ENCODE measurements around the gene ERVK3-1.
A peak's percentile ranks its signal among the peaks of the same experiment; 100 is the strongest.

Gene ERVK3-1

GRCh38 chr19:58328999-58329398 lies 23.8 kb downstream of the ERVK3-1 start:
- H3K4me3 ChIP-seq, result no peak overlapping the region
- peaks cover 0 to 12% (median 8%) of the 10 kb centered on the region in 11 experiments; a peak in 8 of 22 replicates for H4K20me1 ChIP-seq
- no peak for TF ChIP-seq Cebpa-rat (IDR thresholded peaks at IDR 0.05)
- H3K27me3 ChIP-seq, result no peaks in the 10 kb centered on the region
- H3K9ac ChIP-seq, result peak overlapping the region in 10 of 11 experiments; percentile 17 to 89 (median 84); a peak in 17 of 22 replicates
- peaks cover 0 to 9% (median 0%) of the 10 kb centered on the region in 11 experiments; a peak in 4 of 22 replicates for H3K36me3 ChIP-seq
- no peaks in the 10 kb centered on the region for H3K9me3 ChIP-seq (replicated peaks in 1 of 11)
- H3K27ac ChIP-seq, result peak overlapping the region in 3 of 11 experiments; percentile 9 to 35 (median 31); a peak in 3 of 22 replicates
- H3K4me1 ChIP-seq, result peaks cover 32 to 42% (median 38%) of the 10 kb centered on the region in 10 experiments
- H3K4me2 ChIP-seq, result peak overlapping the region; percentile 80 to 96 (median 89)

GRCh38 chr19:58330458-58330857 lies 25.3 kb downstream of the ERVK3-1 start:
- Histone ChIP-seq H3K27ac (no peak overlapping the region), H3K9me3 (replicated peaks in 1 of 11) (no peaks in the 10 kb centered on the region), H3K4me3 (no peak overlapping the region), H3K4me1 (peaks cover 27 to 35% (median 31%) of the 10 kb centered on the region in 10 experiments), H3K4me2 (0 out of 22 replicates have a peak overlapping the region, but pooled peaks of 1 of the 11 experiments have one; percentile 9), H3K9ac (peak overlapping the region in 1 of 11 experiments; percentile 9; a peak in 1 of 22 replicates), H4K20me1 (peaks cover 0 to 19% (median 8%) of the 10 kb centered on the region in 11 experiments; a peak in 7 of 22 replicates), H3K27me3 (no peaks in the 10 kb centered on the region), H3K36me3 (peaks cover 6 to 15% (median 11%) of the 10 kb centered on the region in 11 experiments; a peak in 19 of 22 replicates)
- TF ChIP-seq Cebpa-rat (IDR thresholded peaks at IDR 0.05), result no peak

GRCh38 chr19:58332697-58333096 lies 27.5 kb downstream of the ERVK3-1 start:
- peaks cover 0 to 19% (median 7%) of the 10 kb centered on the region in 11 experiments; a peak in 8 of 22 replicates for H4K20me1 ChIP-seq
- H3K4me1 ChIP-seq, result peaks cover 18 to 31% (median 22%) of the 10 kb centered on the region in 10 experiments
- H3K4me3 ChIP-seq, result no peak overlapping the region
- H3K27me3 ChIP-seq, result no peaks in the 10 kb centered on the region
- H3K9ac ChIP-seq, result no peak overlapping the region
- H3K4me2 ChIP-seq, result no peak overlapping the region
- peaks cover 20 to 35% (median 29%) of the 10 kb centered on the region in 11 experiments for H3K36me3 ChIP-seq
- H3K9me3 ChIP-seq (replicated peaks in 1 of 11), result no peaks in the 10 kb centered on the region
- H3K27ac ChIP-seq, result no peak overlapping the region
- no peak for TF ChIP-seq Cebpa-rat (IDR thresholded peaks at IDR 0.05)

GRCh38 chr19:58334691-58335249 lies 29.6 kb downstream of the ERVK3-1 start:
- Histone ChIP-seq H4K20me1 (peaks cover 0 to 23% (median 9%) of the 10 kb centered on the region in 11 experiments; a peak in 4 of 22 replicates), H3K27me3 (no peaks in the 10 kb centered on the region), H3K4me3 (no peak overlapping the region), H3K9ac (peak overlapping the region in 1 of 11 experiments; percentile 6; a peak in 1 of 22 replicates), H3K4me2 (no peak overlapping the region; a peak in 1 of 22 replicates), H3K36me3 (peaks cover 41 to 55% (median 50%) of the 10 kb centered on the region in 11 experiments), H3K9me3 (replicated peaks in 1 of 11) (peaks cover 10 to 17% (median 12%) of the 10 kb centered on the region in 11 experiments; a peak in 19 of 22 replicates), H3K4me1 (peaks cover 0 to 17% (median 6%) of the 10 kb centered on the region in 10 experiments; a peak in 17 of 20 replicates), H3K27ac (no peak overlapping the region; a peak in 1 of 22 replicates)
- TF ChIP-seq Cebpa-rat (IDR thresholded peaks at IDR 0.05), result no peak

GRCh38 chr19:58335630-58336029 lies 30.5 kb downstream of the ERVK3-1 start:
- H3K4me3 ChIP-seq, result no peak overlapping the region
- no peak overlapping the region for H3K4me2 ChIP-seq
- H3K9ac ChIP-seq, result no peak overlapping the region
- no peak overlapping the region for H3K27ac ChIP-seq
- no peak for TF ChIP-seq Cebpa-rat (IDR thresholded peaks at IDR 0.05)
- H3K4me1 ChIP-seq, result peaks cover 0 to 21% (median 11%) of the 10 kb centered on the region in 10 experiments; a peak in 16 of 20 replicates
- peaks cover 0 to 25% (median 10%) of the 10 kb centered on the region in 11 experiments; a peak in 6 of 22 replicates for H4K20me1 ChIP-seq
- H3K36me3 ChIP-seq, result peaks cover 43 to 61% (median 55%) of the 10 kb centered on the region in 11 experiments
- H3K9me3 ChIP-seq (replicated peaks in 1 of 11), result peaks cover 10 to 17% (median 12%) of the 10 kb centered on the region in 11 experiments; a peak in 19 of 22 replicates
- no peaks in the 10 kb centered on the region for H3K27me3 ChIP-seq

GRCh38 chr19:58336216-58336615 lies 31.0 kb downstream of the ERVK3-1 start:
- Histone ChIP-seq H3K27ac (no peak overlapping the region), H3K36me3 (peaks cover 49 to 67% (median 61%) of the 10 kb centered on the region in 11 experiments), H3K9me3 (replicated peaks in 1 of 11) (peaks cover 10 to 17% (median 12%) of the 10 kb centered on the region in 11 experiments; a peak in 19 of 22 replicates), H3K27me3 (no peaks in the 10 kb centered on the region), H3K4me2 (no peak overlapping the region), H3K4me3 (no peak overlapping the region), H4K20me1 (peaks cover 0 to 30% (median 14%) of the 10 kb centered on the region in 11 experiments; a peak in 8 of 22 replicates), H3K4me1 (peaks cover 0 to 24% (median 11%) of the 10 kb centered on the region in 10 experiments; a peak in 16 of 20 replicates), H3K9ac (no peak overlapping the region)
- TF ChIP-seq Cebpa-rat (IDR thresholded peaks at IDR 0.05), result no peak

GRCh38 chr19:58336820-58337219 lies 31.6 kb downstream of the ERVK3-1 start:
- peaks cover 10 to 17% (median 12%) of the 10 kb centered on the region in 11 experiments; a peak in 19 of 22 replicates for H3K9me3 ChIP-seq (replicated peaks in 1 of 11)
- H3K27me3 ChIP-seq, result no peaks in the 10 kb centered on the region
- peaks cover 0 to 36% (median 14%) of the 10 kb centered on the region in 11 experiments; a peak in 11 of 22 replicates for H4K20me1 ChIP-seq
- peaks cover 4 to 26% (median 11%) of the 10 kb centered on the region in 10 experiments; a peak in 18 of 20 replicates for H3K4me1 ChIP-seq
- H3K9ac ChIP-seq, result no peak overlapping the region
- H3K27ac ChIP-seq, result no peak overlapping the region
- no peak overlapping the region for H3K4me2 ChIP-seq
- no peak for TF ChIP-seq Cebpa-rat (IDR thresholded peaks at IDR 0.05)
- H3K36me3 ChIP-seq, result peaks cover 54 to 73% (median 67%) of the 10 kb centered on the region in 11 experiments
- no peak overlapping the region for H3K4me3 ChIP-seq

GRCh38 chr19:58338336-58338735 lies 33.2 kb downstream of the ERVK3-1 start:
- TF ChIP-seq Cebpa-rat (IDR thresholded peaks at IDR 0.05), result no peak
- no peaks in the 10 kb centered on the region for H3K27me3 ChIP-seq
- peaks cover 8 to 27% (median 14%) of the 10 kb centered on the region in 10 experiments; a peak in 19 of 20 replicates for H3K4me1 ChIP-seq
- no peak overlapping the region for H3K9ac ChIP-seq
- peaks cover 54 to 88% (median 72%) of the 10 kb centered on the region in 11 experiments for H3K36me3 ChIP-seq
- peaks cover 0 to 40% (median 16%) of the 10 kb centered on the region in 11 experiments; a peak in 11 of 22 replicates for H4K20me1 ChIP-seq
- H3K4me3 ChIP-seq, result no peak overlapping the region
- H3K9me3 ChIP-seq (replicated peaks in 1 of 11), result peaks cover 10 to 18% (median 13%) of the 10 kb centered on the region in 11 experiments; a peak in 19 of 22 replicates
- no peak overlapping the region for H3K4me2 ChIP-seq
- H3K27ac ChIP-seq, result no peak overlapping the region

Data from BLaER1 treated with 17β-estradiol and CSF1 and Interleukin-3, amounts not matched to agents 10 nM and 100 nM (cell line).